ENCODE results near the gene PTPA. TPM values are rescaled to one million over a fixed set of nuclear protein-coding genes. Genes with fewer than 3 reads are reported as not detected.

Gene PTPA
- polyA plus RNA-seq, 1 experiment: 140 TPM

DNA sequence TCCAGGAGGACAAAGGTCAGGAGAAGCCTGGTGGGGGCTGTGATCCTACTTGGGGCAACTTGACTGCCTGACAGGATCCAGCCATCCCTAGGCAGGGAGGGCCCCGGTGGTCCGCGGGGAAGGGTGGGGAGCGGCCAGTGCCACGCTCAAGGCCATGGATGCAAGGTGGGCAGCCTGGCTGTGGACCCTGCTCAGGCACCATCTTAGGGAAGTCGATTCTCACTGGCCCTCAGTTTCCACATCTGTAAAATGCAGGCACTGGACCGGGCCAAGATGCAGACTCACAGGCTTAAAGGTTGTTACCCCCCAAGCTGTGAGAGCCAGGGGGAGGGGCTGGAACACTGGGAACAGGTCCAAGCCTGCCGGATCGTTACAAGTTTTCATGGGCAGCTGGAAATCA lies 39.0 kb upstream of the PTPA start:
- no peak for DNase-seq (ENCODE audit: low read depth, low spot score)
- Histone ChIP-seq H3K4me3 (ENCODE audit: low read depth, low read length) (no peak overlapping the region), H3K27ac (ENCODE audit: low read depth, low read length) (no peak overlapping the region), H3K9me3 (ENCODE audit: control insufficient read depth, insufficient read depth, low read length) (no peaks in the 10 kb centered on the region; the same call in 1 of the 2 replicates), H3K27me3 (ENCODE audit: control insufficient read depth, insufficient read depth, low read length) (no peaks in the 10 kb centered on the region)
- TF ChIP-seq, protein P1, sequence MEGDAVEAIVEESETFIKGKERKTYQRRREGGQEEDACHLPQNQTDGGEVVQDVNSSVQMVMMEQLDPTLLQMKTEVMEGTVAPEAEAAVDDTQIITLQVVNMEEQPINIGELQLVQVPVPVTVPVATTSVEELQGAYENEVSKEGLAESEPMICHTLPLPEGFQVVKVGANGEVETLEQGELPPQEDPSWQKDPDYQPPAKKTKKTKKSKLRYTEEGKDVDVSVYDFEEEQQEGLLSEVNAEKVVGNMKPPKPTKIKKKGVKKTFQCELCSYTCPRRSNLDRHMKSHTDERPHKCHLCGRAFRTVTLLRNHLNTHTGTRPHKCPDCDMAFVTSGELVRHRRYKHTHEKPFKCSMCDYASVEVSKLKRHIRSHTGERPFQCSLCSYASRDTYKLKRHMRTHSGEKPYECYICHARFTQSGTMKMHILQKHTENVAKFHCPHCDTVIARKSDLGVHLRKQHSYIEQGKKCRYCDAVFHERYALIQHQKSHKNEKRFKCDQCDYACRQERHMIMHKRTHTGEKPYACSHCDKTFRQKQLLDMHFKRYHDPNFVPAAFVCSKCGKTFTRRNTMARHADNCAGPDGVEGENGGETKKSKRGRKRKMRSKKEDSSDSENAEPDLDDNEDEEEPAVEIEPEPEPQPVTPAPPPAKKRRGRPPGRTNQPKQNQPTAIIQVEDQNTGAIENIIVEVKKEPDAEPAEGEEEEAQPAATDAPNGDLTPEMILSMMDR (IDR thresholded peaks at IDR 0.05; ENCODE audit: low read depth, low read length): no peak
- ChIA-PET POLR2A (no interaction called here), CTCF (no interaction called here)

DNA sequence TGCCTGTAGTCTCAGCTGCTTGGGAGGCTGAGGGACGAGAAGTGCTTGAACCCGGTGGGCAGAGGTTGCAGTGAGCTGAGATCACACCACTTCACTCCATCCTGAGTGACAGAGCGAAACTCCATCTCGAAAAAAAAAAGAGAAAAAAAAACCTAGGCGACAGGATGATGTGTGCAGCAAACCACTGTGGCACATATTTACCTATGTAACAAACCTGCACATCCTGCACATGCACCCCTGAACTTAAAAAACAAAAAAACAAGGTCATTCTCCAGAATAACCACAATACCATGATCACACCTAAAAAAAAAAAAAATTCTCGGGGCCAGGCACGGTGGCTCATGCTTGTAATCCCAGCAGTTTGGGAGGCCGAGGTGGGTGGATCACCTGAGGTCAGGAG lies 37.8 kb upstream of the PTPA start:
- Histone ChIP-seq H3K27ac (ENCODE audit: low read depth, low read length) (no peak overlapping the region), H3K9me3 (ENCODE audit: control insufficient read depth, insufficient read depth, low read length) (no peaks in the 10 kb centered on the region), H3K27me3 (ENCODE audit: control insufficient read depth, insufficient read depth, low read length) (no peaks in the 10 kb centered on the region), H3K4me3 (ENCODE audit: low read depth, low read length) (no peak overlapping the region)
- CTCF ChIA-PET: interaction anchor here (0.7 kb wide), 1 partner anchor 21 kb away, joined by 4 read pairs; no protein-coding TSS in a partner anchor
- no peak for DNase-seq (ENCODE audit: low read depth, low spot score)
- POLR2A ChIA-PET: interaction anchor here (0.7 kb wide), 2 partner anchors 19 to 33 kb away, joined by 3 read pairs; no protein-coding TSS in a partner anchor
- TF ChIP-seq, protein P1 (IDR thresholded peaks at IDR 0.05; ENCODE audit: low read depth, low read length): no peak

GRCh38 chr9:129074106-129074505 lies 37.1 kb upstream of the PTPA start:
- CTCF ChIA-PET: interaction anchor here (0.7 kb wide), 1 partner anchor 22 kb away, joined by 4 read pairs; no protein-coding TSS in a partner anchor
- Histone ChIP-seq H3K4me3 (ENCODE audit: low read depth, low read length) (no peak overlapping the region), H3K27ac (ENCODE audit: low read depth, low read length) (no peak overlapping the region), H3K27me3 (ENCODE audit: control insufficient read depth, insufficient read depth, low read length) (no peaks in the 10 kb centered on the region), H3K9me3 (ENCODE audit: control insufficient read depth, insufficient read depth, low read length) (no peaks in the 10 kb centered on the region)
- POLR2A ChIA-PET: interaction anchor here (0.7 kb wide), 1 partner anchor 34 kb away, joined by 3 read pairs; no protein-coding TSS in a partner anchor
- TF ChIP-seq, protein P1 (IDR thresholded peaks at IDR 0.05; ENCODE audit: low read depth, low read length): no peak
- no peak for DNase-seq (ENCODE audit: low read depth, low spot score)

GRCh38 chr9:129075996-129076639 lies 35.1 kb upstream of the PTPA start:
- no peak overlapping the region for H3K4me3 ChIP-seq (ENCODE audit: low read depth, low read length)
- POLR2A ChIA-PET: interaction anchor here (0.7 kb wide), 1 partner anchor 40 kb away, joined by 3 read pairs; the partner anchor contains the start of gene MIGA2
- TF ChIP-seq, protein P1 (IDR thresholded peaks at IDR 0.05; ENCODE audit: low read depth, low read length): no peak
- H3K27ac ChIP-seq (ENCODE audit: low read depth, low read length): no peak overlapping the region
- H3K9me3 ChIP-seq (ENCODE audit: control insufficient read depth, insufficient read depth, low read length): no peaks in the 10 kb centered on the region
- no peak for DNase-seq (ENCODE audit: low read depth, low spot score)
- CTCF ChIA-PET: no interaction called here
- no peaks in the 10 kb centered on the region for H3K27me3 ChIP-seq (ENCODE audit: control insufficient read depth, insufficient read depth, low read length)

DNA sequence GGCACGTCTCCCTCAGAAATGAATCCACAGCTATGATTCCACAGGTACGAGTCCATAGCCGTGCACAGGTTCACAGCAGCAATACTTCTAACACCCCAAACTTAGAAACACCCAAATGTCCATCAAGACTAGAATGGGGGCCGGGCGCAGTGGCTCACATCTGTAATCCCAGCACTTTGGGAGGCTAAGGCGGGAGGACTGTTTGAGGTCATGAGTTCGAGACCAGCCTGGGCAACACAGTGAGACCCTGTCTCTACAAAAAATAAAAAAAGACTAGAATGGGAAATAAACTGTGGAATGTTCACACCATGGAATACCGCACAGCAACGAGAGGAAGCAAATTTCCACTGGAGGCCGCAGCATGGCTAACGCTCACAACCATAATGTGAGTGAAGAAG lies 34.6 kb upstream of the PTPA start:
- CTCF ChIA-PET: no interaction called here
- Histone ChIP-seq H3K27ac (ENCODE audit: low read depth, low read length) (no peak overlapping the region), H3K27me3 (ENCODE audit: control insufficient read depth, insufficient read depth, low read length) (no peaks in the 10 kb centered on the region), H3K4me3 (ENCODE audit: low read depth, low read length) (no peak overlapping the region), H3K9me3 (ENCODE audit: control insufficient read depth, insufficient read depth, low read length) (no peaks in the 10 kb centered on the region)
- POLR2A ChIA-PET: interaction anchor here (0.7 kb wide), 1 partner anchor 40 kb away, joined by 3 read pairs; the partner anchor contains the start of gene MIGA2
- TF ChIP-seq, protein P1 (IDR thresholded peaks at IDR 0.05; ENCODE audit: low read depth, low read length): no peak
- no peak for DNase-seq (ENCODE audit: low read depth, low spot score)
